ENCODE results near the gene OGA.

OGA gene

DNA sequence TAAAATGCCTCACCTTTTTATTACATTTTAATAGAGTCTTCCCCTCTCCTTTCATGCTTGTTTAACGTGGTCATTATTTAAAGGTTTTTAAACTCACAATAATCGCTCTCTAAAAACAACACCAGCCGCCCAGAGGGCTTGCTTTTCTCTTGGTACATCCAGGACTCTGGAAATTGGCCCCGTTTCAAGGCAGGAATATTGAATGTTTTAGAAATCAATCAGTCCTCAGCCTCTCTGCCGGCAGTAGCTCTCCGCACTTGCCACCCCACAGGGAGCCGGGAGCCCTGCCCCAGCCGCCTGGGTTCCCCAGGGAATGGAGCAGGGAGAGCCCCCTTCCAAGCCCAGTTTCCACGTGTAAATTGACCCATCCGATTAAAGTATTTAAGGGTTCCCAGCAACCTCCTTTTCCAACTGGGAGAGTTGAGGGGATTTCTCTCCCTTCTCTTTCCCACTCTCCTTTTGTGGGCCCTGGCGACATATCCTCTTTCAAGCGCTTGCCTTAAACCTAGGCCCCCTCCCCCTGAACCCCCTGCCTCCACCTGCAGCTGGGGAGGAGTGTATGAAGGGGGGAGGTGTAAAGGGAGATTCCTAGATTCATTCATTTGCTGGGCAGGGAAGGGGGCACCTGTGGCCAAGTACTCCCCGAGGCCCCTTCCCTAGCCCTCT is 44.2 kb downstream of the OGA start:
- TF ChIP-seq, protein P1, sequence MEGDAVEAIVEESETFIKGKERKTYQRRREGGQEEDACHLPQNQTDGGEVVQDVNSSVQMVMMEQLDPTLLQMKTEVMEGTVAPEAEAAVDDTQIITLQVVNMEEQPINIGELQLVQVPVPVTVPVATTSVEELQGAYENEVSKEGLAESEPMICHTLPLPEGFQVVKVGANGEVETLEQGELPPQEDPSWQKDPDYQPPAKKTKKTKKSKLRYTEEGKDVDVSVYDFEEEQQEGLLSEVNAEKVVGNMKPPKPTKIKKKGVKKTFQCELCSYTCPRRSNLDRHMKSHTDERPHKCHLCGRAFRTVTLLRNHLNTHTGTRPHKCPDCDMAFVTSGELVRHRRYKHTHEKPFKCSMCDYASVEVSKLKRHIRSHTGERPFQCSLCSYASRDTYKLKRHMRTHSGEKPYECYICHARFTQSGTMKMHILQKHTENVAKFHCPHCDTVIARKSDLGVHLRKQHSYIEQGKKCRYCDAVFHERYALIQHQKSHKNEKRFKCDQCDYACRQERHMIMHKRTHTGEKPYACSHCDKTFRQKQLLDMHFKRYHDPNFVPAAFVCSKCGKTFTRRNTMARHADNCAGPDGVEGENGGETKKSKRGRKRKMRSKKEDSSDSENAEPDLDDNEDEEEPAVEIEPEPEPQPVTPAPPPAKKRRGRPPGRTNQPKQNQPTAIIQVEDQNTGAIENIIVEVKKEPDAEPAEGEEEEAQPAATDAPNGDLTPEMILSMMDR (IDR thresholded peaks at IDR 0.05; ENCODE audit: low read depth, low read length): no peak
- H3K4me3 ChIP-seq (ENCODE audit: low read depth, low read length): no peak overlapping the region

DNA sequence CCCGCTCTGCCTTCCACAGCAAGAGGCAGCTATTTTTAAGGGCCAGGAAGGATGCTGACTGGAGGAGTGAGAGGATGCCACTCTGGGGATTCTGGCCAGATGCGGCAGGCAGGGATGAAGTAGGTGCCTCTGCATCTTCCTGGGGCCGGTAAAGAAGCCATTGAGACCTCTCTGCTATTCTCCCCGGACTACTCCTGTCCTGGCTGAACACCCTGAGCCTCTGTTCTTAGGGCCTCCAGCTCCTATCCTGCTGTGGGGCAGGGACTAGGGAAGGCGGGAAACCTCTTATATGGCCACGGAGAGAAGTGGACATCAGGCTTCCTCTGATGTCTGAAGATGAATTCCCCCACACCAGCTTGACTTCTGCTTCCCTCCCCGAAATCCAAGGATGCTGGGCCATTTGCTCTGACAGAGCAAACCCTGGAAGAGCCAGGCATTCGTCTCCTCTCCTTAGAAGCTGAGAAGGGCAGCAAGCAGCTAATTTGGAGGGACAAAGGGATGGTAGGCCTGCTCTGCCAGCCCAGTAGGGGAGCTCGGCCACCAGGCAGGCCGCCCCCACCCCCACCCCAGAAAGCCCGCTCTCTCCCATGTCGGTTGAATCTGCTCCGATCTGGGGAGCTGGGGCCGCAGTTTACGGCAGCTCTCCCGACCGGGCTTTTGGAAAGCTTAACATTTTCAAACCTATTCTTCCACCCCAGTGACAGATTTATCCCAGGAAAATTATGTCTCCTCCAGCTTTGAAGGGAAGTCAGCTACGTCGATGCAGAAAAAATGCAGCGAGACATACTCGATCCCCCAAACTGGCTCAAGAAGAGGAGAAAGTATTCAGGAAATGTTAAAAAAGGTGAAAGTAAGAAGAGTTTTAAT is 45.1 kb downstream of the OGA start:
- TF ChIP-seq, protein P1 (IDR thresholded peaks at IDR 0.05; ENCODE audit: low read depth, low read length): no peak
- no peak overlapping the region for H3K4me3 ChIP-seq (ENCODE audit: low read depth, low read length)

DNA sequence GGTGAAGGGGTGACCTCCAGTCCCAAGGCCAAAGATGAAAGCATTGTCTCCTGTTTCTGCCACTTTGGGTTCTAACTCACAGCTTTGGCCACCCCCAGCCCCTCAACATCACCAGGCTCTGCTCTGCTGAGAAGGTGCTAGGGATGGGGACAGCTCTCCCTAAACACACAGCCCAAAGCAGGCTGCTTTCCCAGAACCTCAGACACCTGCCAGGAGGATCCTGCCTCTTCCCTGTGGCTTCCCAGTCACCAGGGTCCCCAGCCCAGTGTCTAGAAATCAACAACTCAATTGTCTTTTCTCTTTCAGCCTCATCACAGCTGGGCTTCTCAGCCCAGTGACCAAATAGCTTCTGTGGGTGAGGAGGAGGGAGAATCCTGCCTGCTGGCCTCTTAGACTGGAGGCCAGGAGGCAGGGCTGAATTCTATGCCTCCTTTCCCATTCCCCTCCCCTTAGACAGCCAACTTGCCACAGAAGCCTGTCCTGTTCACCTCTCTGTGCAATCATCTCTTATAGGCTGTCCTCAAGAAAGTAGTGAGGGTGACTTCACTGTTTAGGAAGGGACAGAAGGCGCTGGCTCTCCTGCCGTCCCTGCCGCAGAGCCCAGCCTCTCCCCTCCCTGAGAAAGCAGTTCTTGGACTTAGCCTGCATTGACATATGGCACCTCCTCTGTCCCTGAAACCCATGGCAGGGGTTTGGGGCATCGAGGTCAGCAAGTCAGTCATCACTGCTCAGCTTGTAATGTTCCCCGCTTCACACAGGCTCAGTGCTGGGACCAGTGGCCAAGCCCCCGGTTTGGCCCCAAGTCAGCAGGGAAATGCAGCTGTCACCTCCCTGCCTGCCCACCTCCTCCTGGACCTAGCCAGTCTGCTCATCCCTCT is 46.0 kb downstream of the OGA start:
- no peak overlapping the region for H3K4me3 ChIP-seq (ENCODE audit: low read depth, low read length)
- TF ChIP-seq, protein P1 (IDR thresholded peaks at IDR 0.05; ENCODE audit: low read depth, low read length): no peak

DNA sequence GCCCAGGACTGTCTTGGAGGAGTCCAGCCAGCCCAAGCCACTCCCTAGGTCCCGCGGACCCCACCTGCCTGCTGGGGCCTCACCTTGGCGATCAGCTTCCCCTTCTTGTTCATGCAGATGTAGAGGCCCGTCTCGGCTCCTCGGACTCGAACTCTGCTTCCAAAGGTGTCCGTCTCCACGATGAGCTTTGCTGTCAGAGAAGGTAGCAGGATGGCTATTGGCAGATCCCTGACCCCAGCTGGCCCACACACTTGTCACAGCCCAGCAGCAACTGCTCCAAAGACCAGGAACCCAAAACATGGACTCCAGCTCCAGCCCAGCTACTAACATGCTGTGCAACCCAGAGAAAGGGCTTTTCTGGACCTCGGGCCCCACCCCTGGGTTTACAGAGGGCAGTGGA is 46.9 kb downstream of the OGA start:
- H3K4me3 ChIP-seq (ENCODE audit: low read depth, low read length): no peak overlapping the region
- TF ChIP-seq, protein P1 (IDR thresholded peaks at IDR 0.05; ENCODE audit: low read depth, low read length): no peak

DNA sequence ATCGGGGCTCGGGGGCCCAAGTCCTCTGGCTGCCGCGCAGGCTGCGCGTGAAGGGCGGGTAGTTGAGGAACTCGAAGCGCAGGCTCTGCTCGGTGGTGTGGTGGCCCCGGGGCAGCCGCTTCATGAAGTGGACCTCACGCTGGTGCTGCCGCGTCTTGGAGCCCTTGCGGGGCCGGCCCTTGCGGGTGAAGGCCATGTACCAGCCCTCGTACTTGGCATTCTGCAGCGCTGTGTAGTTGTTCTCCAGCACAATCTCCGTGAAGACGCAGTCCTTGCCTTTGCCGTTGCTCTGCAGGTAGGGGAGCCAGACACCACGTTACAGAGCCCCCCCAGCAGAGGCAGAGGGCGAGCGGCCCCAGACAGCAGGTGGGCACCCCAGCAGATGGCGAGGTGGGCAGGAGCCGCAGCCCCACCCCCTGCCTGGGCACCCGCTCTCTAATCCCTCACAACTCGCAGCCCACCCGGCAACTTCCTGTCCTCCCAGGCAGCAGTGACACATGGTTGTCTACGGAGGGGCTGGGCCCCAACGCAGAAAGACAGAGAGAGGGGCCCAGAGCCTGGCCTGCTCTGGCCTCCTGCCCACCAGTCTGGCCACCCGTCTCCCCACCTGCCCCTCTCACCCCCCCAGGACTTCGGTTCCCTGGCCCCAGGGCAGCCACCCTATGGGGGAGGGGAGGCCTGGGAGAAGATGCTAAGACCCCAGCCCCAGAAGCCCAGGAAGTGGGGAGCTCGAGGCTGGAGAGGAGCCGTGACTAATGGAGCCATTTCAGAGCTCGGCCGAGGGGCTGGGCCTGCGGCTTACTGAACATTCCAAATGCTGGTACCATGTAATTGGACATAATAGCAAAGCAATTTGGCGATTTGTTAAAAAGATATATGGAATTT is 47.7 kb downstream of the OGA start:
- TF ChIP-seq, protein P1 (IDR thresholded peaks at IDR 0.05; ENCODE audit: low read depth, low read length): no peak
- no peak overlapping the region for H3K4me3 ChIP-seq (ENCODE audit: low read depth, low read length)

DNA sequence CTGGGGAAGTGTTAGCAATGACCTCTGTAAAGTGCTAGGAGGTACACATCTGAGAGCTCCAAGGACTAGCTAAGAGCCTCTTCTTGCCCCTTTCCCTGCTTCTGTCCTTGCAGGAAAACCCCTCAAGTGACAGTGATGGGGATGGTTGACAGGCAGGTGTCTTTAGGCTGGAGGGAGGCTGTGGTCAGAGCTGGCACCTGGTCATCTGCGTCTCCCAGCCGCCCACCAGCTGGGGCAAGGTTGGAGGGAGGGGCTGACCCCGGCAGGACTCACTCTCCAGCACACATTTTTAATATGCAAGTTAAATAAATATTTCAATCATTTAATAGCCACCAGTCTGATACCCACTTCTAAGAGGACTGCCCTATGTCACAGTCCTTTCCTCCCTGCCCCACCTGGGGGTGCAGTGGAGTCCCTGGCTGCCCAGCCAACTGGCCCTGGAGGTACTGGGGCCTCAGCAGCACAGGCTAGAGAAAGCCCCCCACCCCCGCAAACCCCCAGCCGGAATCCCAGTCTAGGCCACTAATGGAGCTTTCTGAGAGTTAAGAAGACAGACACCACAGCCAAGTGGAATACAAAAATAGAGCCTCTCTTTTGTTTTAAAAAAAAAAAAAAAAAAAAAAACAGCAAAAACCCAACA is 48.6 kb downstream of the OGA start:
- H3K4me3 ChIP-seq (ENCODE audit: low read depth, low read length): no peak overlapping the region
- TF ChIP-seq, protein P1 (IDR thresholded peaks at IDR 0.05; ENCODE audit: low read depth, low read length): no peak

Measured in WI38 (cell line).